Activated naive CD4-positive, alpha-beta T cell (primary cell): ENCODE data around the gene NFAT5.
"Not testable (repeated sequence)": the region's sequence is repeated elsewhere in the genome, so short reads cannot be mapped to it uniquely, and the experiment has no call there.

Experiments used
- DNase-seq, 4 experiments: peaks; one replicate each; lab custom pipeline; 2025; lab: John Stamatoyannopoulos, UW

The NFAT5 gene

DNA sequence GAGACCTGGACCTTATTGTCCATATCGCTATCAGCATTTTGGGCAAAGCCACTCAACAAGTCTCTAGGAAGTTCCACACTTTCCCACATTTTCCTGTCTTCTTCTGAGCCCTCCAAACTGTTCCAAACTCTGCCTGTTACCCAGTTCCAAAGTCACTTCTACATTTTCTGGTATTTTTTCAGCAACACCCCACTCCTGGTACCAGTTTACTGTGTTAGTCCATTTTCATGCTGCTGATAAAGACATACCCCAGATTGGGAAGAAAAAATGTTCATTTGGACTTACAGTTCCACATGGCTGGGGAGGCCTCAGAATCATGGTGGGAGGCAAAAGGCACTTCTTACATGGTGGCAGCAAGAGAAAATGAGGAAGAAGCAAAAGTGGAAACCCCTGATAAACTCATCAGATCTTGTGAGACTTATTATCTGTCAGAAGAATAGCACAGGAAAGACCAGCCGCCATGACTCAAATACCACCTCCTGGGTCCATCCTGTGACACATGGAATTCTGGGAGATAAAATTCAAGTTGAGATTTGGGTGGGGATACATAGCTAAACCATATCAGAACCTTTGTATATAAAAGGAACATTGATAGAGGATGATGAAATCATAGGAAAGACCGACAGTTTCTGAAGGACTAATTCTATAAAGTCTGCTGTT, 71.6 kb downstream of the NFAT5 start:
- DNase-seq, result not testable (repeated sequence)

DNA sequence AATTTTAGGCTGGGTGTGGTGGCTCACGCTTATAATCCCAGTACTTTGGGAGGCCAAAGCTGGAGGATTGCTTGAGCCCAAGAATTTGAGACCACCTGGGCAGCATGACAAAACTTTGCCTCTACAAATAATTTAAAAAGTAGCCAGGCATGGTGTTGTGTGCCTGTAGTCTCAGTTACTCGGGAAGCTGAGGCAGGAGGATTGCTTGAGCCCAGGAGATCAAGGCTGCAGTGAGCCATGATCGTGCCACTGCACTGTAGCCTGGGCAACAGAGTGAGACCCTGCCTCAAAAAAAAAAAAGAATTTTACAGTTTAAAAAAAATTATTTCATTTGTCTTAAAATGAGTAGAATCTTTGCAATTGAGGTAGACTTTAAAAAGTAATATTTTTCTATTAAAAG, 78.2 kb downstream of the NFAT5 start:
- not testable (repeated sequence) for DNase-seq

- no peak for DNase-seq
These were observed 79.0 kb downstream of the NFAT5 start for GRCh38 chr16:69644790-69645189.

DNA sequence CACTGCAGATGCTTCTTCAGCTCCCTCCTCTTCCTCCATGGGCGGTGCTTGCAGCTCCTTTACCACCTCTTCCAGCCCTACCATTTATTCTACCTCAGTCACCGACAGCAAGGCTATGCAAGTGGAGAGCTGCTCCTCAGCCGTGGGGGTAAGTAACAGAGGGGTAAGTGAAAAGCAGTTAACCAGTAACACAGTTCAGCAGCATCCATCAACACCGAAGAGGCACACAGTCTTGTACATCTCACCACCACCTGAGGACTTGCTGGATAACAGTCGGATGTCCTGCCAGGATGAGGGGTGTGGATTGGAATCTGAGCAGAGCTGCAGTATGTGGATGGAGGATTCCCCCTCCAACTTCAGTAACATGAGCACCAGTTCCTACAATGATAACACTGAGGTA, 81.3 kb downstream of the NFAT5 start:
- no peak for DNase-seq

DNA sequence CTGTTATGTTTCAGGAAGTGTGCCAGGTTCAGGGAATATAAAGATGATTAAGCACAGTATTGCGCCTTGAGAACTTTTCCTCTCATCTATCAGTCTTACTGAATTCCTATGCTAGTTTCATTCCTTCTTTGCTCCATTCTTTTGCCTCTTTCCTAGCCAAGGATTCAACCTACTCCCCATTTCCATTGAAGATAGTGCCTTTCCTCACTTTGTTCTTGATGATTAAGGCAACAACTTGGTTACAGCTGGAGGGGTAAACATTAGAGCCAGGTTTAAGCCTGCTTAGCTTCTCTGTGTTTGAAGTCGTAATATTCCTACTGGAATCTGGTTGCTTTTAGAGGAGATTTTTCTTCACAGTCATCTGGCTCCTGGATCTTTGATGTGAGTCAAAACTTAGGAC, 85.5 kb downstream of the NFAT5 start:
- DNase-seq, result no peak

GRCh38 chr16:69654280-69654931, 88.6 kb downstream of the NFAT5 start:
- no peak for DNase-seq

- DNase-seq, result no peak
These were observed 94.4 kb downstream of the NFAT5 start for GRCh38 chr16:69660166-69660565.

GRCh38 chr16:69662901-69663300, 97.1 kb downstream of the NFAT5 start:
- DNase-seq, result no peak

- no peak for DNase-seq
These were observed 98.1 kb downstream of the NFAT5 start for GRCh38 chr16:69663846-69664245.

DNA sequence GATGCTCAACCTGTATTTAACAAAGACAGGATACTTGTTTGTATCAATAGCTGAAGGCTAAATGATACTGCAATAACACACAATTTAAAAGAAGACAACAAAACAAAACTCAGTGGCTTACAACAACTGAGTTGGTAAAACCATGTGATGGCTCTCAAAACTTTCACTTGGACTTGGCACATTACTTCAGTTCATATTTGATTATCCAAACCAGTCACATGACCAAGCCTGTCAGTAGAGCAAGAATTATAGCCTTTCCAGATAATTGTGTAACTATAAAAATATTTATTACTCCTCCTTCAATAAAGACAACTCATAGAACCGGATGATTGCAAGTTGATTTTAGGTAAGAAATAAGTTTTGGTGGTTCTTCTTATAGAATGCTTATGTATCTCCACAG, 103.8 kb downstream of the NFAT5 start:
- DNase-seq, result no peak

DNA sequence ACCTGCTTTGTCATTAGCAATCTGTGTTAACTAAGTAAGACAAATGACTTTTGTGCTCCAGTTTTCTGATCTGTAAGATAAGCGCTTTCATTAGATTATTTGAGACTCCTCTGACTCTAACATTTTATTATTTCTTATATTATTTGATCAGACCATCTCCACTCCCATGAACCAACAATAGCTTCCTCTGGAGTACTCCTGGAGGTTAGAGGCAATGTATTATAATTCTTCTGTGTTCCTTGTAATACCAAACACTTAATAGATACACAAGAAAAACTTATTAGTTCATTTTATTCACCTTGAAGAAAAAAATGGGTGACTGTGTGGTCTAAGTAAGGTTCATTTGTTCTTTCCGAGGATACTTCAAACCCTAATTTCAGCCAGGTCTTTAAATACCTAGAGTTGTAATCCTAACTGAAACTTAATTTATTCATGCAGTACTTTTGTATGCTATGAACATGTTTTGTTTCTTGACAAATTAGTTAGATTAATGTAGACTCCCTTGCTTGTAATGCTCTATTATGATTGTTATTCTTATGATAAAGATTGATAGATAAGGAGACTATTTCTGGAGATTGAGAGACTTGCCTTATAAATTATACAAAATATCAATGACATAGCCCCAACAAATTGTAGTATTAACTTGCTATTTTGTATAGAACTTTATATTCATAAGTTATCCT, 106.7 kb downstream of the NFAT5 start:
- DNase-seq, result no peak

- no peak for DNase-seq
These were observed 107.4 kb downstream of the NFAT5 start for GRCh38 chr16:69672998-69673713.

GRCh38 chr16:69680358-69680757, 114.6 kb downstream of the NFAT5 start:
- DNase-seq, result no peak

- DNase-seq, result no peak
These were observed 122.8 kb downstream of the NFAT5 start for GRCh38 chr16:69688589-69688988.

- DNase-seq, result no peak
These were observed 126.5 kb downstream of the NFAT5 start for GRCh38 chr16:69691980-69692911.

DNA sequence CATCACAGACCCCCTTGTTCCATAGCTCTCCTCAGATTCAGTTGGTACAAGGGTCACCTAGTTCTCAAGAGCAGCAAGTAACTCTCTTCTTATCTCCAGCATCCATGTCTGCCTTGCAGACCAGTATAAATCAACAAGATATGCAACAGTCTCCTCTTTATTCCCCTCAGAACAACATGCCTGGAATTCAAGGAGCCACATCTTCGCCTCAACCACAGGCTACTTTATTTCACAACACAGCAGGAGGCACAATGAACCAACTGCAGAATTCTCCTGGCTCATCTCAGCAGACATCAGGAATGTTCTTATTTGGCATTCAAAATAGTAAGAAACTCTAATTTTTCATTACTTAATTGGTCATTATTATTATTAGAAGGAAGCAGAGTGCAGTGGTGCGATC, 128.2 kb downstream of the NFAT5 start:
- DNase-seq, result no peak

DNA sequence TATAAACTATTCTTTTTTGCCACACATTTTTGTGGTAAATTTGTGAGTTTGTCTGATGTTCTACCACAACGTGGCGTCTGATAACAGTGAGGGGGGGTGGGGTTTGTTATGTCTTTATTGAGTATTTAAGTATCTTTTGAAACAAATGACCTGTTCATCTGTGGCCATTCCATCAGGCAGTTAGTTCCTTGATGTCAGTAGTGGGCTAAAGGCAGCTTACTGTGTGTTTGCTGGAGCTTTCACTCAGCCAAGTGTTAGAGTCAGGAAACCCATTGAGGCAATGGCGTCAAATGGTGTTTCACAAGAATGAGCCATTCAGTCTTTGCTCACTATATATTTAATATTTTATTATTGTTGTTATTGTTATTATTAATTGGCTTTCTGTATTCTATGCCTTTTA, 132.6 kb downstream of the NFAT5 start:
- DNase-seq, result no peak

DNA sequence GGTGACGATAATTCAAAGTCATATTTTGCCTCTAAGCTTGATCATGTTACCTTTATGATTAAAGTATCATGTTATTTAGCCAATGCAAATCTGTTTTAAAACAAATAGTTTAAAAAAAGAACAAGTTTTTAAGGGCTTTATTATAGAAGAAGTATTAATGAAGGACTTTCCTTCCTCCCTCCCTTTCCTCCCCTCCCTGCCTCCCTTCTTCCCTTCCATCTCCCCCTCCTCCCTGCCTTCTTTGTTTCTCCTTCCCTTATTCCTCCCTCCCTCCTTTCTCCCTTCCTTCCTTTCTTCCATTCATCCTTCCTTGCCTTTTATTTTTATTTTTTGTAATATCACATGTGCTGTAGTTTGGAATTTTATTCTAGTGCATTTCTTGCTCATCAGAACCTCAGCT, 134.1 kb downstream of the NFAT5 start:
- no peak for DNase-seq

GRCh38 chr16:69701452-69701851, 135.7 kb downstream of the NFAT5 start:
- DNase-seq, result no peak

DNA sequence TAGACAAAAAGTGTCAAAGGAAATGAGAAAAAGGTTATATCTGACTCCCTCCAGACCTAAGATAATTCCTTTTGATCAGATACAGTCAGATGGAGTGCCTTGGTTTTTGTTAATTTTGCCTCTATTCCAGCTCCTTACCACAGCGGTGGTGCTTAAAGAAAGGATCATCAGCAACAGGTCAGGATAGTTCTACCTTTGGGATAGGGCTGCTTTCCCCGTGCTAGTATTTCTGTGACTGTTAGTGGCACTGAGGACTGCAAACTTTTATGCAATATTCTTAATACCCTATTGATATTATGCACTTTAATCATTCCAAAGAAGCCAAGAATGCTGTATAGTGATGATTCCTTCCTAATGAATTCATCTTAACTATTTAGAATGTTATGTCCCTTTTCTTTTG, 136.1 kb downstream of the NFAT5 start:
- no peak for DNase-seq

DNA sequence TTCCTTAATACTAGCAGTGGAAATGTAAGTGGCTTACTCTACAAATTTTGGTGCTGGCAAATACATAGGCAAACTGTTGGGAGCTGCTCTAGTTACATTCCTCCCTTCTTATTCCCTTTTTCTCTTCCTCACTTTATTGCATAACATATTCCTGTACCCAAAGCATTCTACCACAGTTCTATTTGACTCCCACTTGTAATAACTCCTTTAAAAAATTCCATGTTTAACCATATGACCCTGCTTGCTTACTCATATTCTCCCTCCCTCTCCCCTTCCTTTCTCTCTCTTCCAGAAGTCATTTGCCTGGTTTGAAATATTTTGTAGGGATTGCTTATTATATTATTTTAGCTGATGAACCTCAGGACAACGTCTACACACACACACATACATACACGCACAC, 137.9 kb downstream of the NFAT5 start:
- DNase-seq, result no peak
